Dendritic cell treated with granulocyte-macrophage colony-stimulating factor and Interleukin-4, amounts not matched to agents 40 ng/mL and 50 ng/mL, for 4 days (primary cell): ENCODE results near the gene CDH2.

ENCODE experiments used
- H3K27ac Mint-ChIP-seq: one replicate; pipeline ENCODE4 v1.8.0; 2022; ENCODE audit warnings: mild to moderate bottlenecking, mixed read lengths
- H3K27me3 Mint-ChIP-seq: one replicate; pipeline ENCODE4 v1.8.0; 2022; ENCODE audit warnings: mild to moderate bottlenecking, mixed read lengths
- H3K36me3 Mint-ChIP-seq: one replicate; pipeline ENCODE4 v1.8.0; 2022; ENCODE audit warnings: low read depth, mixed read lengths
- H3K4me1 Mint-ChIP-seq: one replicate; pipeline ENCODE4 v1.8.0; 2022; ENCODE audit warnings: low read depth, mixed read lengths
- H3K4me3 Mint-ChIP-seq: one replicate; pipeline ENCODE4 v1.8.0; 2022; ENCODE audit warnings: mild to moderate bottlenecking, moderate library complexity, mixed read lengths
- H3K9me3 Mint-ChIP-seq: one replicate; pipeline ENCODE4 v1.8.0; 2022; ENCODE audit warnings: mixed read lengths
- intact Hi-C: fragments of 100-400 bp; cut with micrococcal nuclease; formaldehyde crosslinking; loops from one replicate; pipeline ENCODE4 v1.15.0; 2022

CDH2 gene

GRCh38 chr18:28127763-28128658 is 48.9 kb downstream of the CDH2 start:
- Mint-ChIP-seq H3K4me3 (no peak overlapping the region), H3K27me3 (no peaks in the 10 kb centered on the region), H3K36me3 (no peaks in the 10 kb centered on the region), H3K27ac (no peak overlapping the region), H3K4me1 (no peaks in the 10 kb centered on the region), H3K9me3 (no peaks in the 10 kb centered on the region)
- intact Hi-C loops, result no loop called here

- H3K4me1 Mint-ChIP-seq, result no peaks in the 10 kb centered on the region
Observed at GRCh38 chr18:28127228-28127627, 49.7 kb downstream of the CDH2 start.

GRCh38 chr18:28126768-28127167 is 50.2 kb downstream of the CDH2 start:
- Mint-ChIP-seq H3K4me3 (no peak overlapping the region), H3K27me3 (no peaks in the 10 kb centered on the region), H3K4me1 (no peaks in the 10 kb centered on the region), H3K9me3 (no peaks in the 10 kb centered on the region), H3K27ac (no peak overlapping the region), H3K36me3 (no peaks in the 10 kb centered on the region)
- intact Hi-C loops, result no loop called here

More at GRCh38 chr18:28127228-28127627, 49.7 kb downstream of the CDH2 start:
- Mint-ChIP-seq H3K4me3 (no peak overlapping the region), H3K27me3 (no peaks in the 10 kb centered on the region), H3K36me3 (no peaks in the 10 kb centered on the region), H3K27ac (no peak overlapping the region), H3K9me3 (no peaks in the 10 kb centered on the region)
- intact Hi-C loops, result no loop called here

GRCh38 chr18:28125051-28125450 is 51.9 kb downstream of the CDH2 start:
- H3K27ac Mint-ChIP-seq, result no peak overlapping the region
- no peaks in the 10 kb centered on the region for H3K36me3 Mint-ChIP-seq
- intact Hi-C loops, result no loop called here
- no peaks in the 10 kb centered on the region for H3K27me3 Mint-ChIP-seq
- no peaks in the 10 kb centered on the region for H3K4me1 Mint-ChIP-seq
- H3K9me3 Mint-ChIP-seq, result no peaks in the 10 kb centered on the region
- no peak overlapping the region for H3K4me3 Mint-ChIP-seq

GRCh38 chr18:28124131-28125029 is 52.5 kb downstream of the CDH2 start:
- no peaks in the 10 kb centered on the region for H3K27me3 Mint-ChIP-seq
- H3K27ac Mint-ChIP-seq, result no peak overlapping the region
- no peaks in the 10 kb centered on the region for H3K9me3 Mint-ChIP-seq
- H3K36me3 Mint-ChIP-seq, result no peaks in the 10 kb centered on the region
- no peaks in the 10 kb centered on the region for H3K4me1 Mint-ChIP-seq
- no peak overlapping the region for H3K4me3 Mint-ChIP-seq
- intact Hi-C loops, result no loop called here

GRCh38 chr18:28123401-28124030 is 53.4 kb downstream of the CDH2 start:
- Mint-ChIP-seq H3K9me3 (no peaks in the 10 kb centered on the region), H3K4me1 (no peaks in the 10 kb centered on the region), H3K36me3 (no peaks in the 10 kb centered on the region), H3K4me3 (no peak overlapping the region), H3K27me3 (no peaks in the 10 kb centered on the region), H3K27ac (no peak overlapping the region)
- intact Hi-C loops, result no loop called here

GRCh38 chr18:28120828-28121515 is 56.0 kb downstream of the CDH2 start:
- Mint-ChIP-seq H3K9me3 (no peaks in the 10 kb centered on the region), H3K27me3 (no peaks in the 10 kb centered on the region), H3K4me3 (no peak overlapping the region), H3K4me1 (no peaks in the 10 kb centered on the region), H3K36me3 (no peaks in the 10 kb centered on the region), H3K27ac (no peak overlapping the region)
- intact Hi-C loops, result no loop called here

- Mint-ChIP-seq H3K4me1 (no peaks in the 10 kb centered on the region), H3K4me3 (no peak overlapping the region), H3K27me3 (no peaks in the 10 kb centered on the region), H3K36me3 (no peaks in the 10 kb centered on the region), H3K27ac (no peak overlapping the region), H3K9me3 (no peaks in the 10 kb centered on the region)
- intact Hi-C loops, result no loop called here
Observed at GRCh38 chr18:28116461-28116860, 60.5 kb downstream of the CDH2 start.

GRCh38 chr18:28115149-28115550 is 61.8 kb downstream of the CDH2 start:
- no peaks in the 10 kb centered on the region for H3K36me3 Mint-ChIP-seq

GRCh38 chr18:28114472-28114871 is 62.5 kb downstream of the CDH2 start:
- Mint-ChIP-seq H3K27me3 (no peaks in the 10 kb centered on the region), H3K4me1 (no peaks in the 10 kb centered on the region), H3K36me3 (no peaks in the 10 kb centered on the region), H3K4me3 (no peak overlapping the region), H3K9me3 (no peaks in the 10 kb centered on the region), H3K27ac (no peak overlapping the region)
- intact Hi-C loops, result no loop called here

More at GRCh38 chr18:28115149-28115550, 61.8 kb downstream of the CDH2 start:
- H3K27me3 Mint-ChIP-seq, result no peaks in the 10 kb centered on the region
- no peak overlapping the region for H3K4me3 Mint-ChIP-seq
- H3K4me1 Mint-ChIP-seq, result no peaks in the 10 kb centered on the region
- H3K9me3 Mint-ChIP-seq, result no peaks in the 10 kb centered on the region
- intact Hi-C loops, result no loop called here
- H3K27ac Mint-ChIP-seq, result no peak overlapping the region

- H3K4me3 Mint-ChIP-seq, result no peak overlapping the region
- H3K27me3 Mint-ChIP-seq, result no peaks in the 10 kb centered on the region
- no peaks in the 10 kb centered on the region for H3K9me3 Mint-ChIP-seq
- no peaks in the 10 kb centered on the region for H3K4me1 Mint-ChIP-seq
- intact Hi-C loops, result no loop called here
- no peaks in the 10 kb centered on the region for H3K36me3 Mint-ChIP-seq
- H3K27ac Mint-ChIP-seq, result no peak overlapping the region
Observed at GRCh38 chr18:28113271-28114029, 63.5 kb downstream of the CDH2 start.

- H3K4me1 Mint-ChIP-seq, result no peaks in the 10 kb centered on the region
- intact Hi-C loops, result no loop called here
- H3K36me3 Mint-ChIP-seq, result no peaks in the 10 kb centered on the region
- no peak overlapping the region for H3K27ac Mint-ChIP-seq
- H3K27me3 Mint-ChIP-seq, result no peaks in the 10 kb centered on the region
- no peaks in the 10 kb centered on the region for H3K9me3 Mint-ChIP-seq
- no peak overlapping the region for H3K4me3 Mint-ChIP-seq
Observed at GRCh38 chr18:28112056-28112470, 64.9 kb downstream of the CDH2 start.

- no peak overlapping the region for H3K27ac Mint-ChIP-seq
- H3K4me3 Mint-ChIP-seq, result no peak overlapping the region
- intact Hi-C loops, result no loop called here
- H3K9me3 Mint-ChIP-seq, result no peaks in the 10 kb centered on the region
- H3K27me3 Mint-ChIP-seq, result no peaks in the 10 kb centered on the region
- no peaks in the 10 kb centered on the region for H3K4me1 Mint-ChIP-seq
- no peaks in the 10 kb centered on the region for H3K36me3 Mint-ChIP-seq
Observed at GRCh38 chr18:28110924-28111323, 66.0 kb downstream of the CDH2 start.
